SK-N-SH treated with all-trans-retinoic acid at 6 μM for 48 hours (cell line): ENCODE results near the gene ARFIP1.
"Not testable (repeated sequence)": the region's sequence is repeated elsewhere in the genome, so short reads cannot be mapped to it uniquely, and the experiment has no call there.

ENCODE experiments used
- BACH2 ChIP-seq: fragments of 250-450 bp; sonication (Bioruptor Pico); IDR thresholded peaks from 2 replicates; pipeline ENCODE4 v1.9.0; 2021; ENCODE audit warnings: mild to moderate bottlenecking, borderline replicate concordance
- ESRRG ChIP-seq: fragments of 250-450 bp; sonication (Bioruptor Pico); IDR thresholded peaks from 2 replicates; pipeline ENCODE4 v1.6.1; 2021; ENCODE audit warnings: mild to moderate bottlenecking

DNA sequence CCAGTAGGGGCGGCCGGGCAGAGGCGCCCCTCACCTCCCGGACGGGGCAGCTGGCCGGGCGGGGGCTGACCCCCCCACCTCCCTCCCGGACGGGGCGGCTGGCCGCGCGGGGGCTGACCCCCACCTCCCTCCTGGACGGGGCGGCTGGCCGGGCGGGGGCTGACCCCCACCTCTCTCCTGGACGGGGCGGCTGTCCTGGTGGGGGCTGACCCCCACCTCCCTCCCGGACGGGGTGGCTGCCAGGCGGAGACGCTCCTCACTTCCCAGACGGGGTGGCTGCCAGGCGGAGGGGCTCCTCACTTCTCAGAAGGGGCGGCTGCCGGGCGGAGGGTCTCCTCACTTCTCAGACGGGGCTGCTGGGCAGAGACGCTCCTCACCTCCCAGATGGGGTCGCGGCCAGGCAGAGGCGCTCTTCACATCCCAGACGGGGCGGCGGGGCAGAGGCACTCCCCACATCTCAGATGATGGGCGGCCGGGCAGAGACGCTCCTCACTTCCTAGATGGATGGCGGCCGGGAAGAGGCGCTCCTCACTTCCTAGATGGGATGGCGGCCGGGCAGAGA, 86.8 kb downstream of the ARFIP1 start:
- not testable (repeated sequence) for TF ChIP-seq BACH2, ESRRG (CRISPR knock-in tag)
